BLaER1 (cell line): ENCODE data around the gene VARS2.
"Not testable (repeated sequence)": the region's sequence is repeated elsewhere in the genome, so short reads cannot be mapped to it uniquely, and the experiment has no call there.

Experiments
- H3K27ac ChIP-seq: shearing (Covaris generic); formaldehyde crosslinking; 2 replicates; pipeline ENCODE4 v1.8.1; 2022
- H3K27me3 ChIP-seq: shearing (Covaris generic); formaldehyde crosslinking; 2 replicates; pipeline ENCODE4 v1.8.1; 2022
- H3K36me3 ChIP-seq: shearing (Covaris generic); formaldehyde crosslinking; 2 replicates; pipeline ENCODE4 v1.8.1; 2022
- H3K4me1 ChIP-seq: shearing (Covaris generic); formaldehyde crosslinking; 2 replicates; pipeline ENCODE4 v1.8.1; 2022
- H3K4me2 ChIP-seq: shearing (Covaris generic); formaldehyde crosslinking; 2 replicates; pipeline ENCODE4 v1.8.1; 2022
- H3K4me3 ChIP-seq: shearing (Covaris generic); formaldehyde crosslinking; 2 replicates; pipeline ENCODE4 v1.8.1; 2022
- H3K9ac ChIP-seq: shearing (Covaris generic); formaldehyde crosslinking; 2 replicates; pipeline ENCODE4 v1.8.1; 2022
- H3K9me3 ChIP-seq: shearing (Covaris generic); formaldehyde crosslinking; 2 replicates; pipeline ENCODE4 v1.8.1; 2022
- H4K20me1 ChIP-seq: shearing (Covaris generic); formaldehyde crosslinking; 2 replicates; pipeline ENCODE4 v1.8.1; 2022
- Cebpa-rat ChIP-seq: shearing (Covaris generic); IDR thresholded peaks from 2 replicates; pipeline ENCODE4 v1.8.1; 2022

VARS2 gene

DNA sequence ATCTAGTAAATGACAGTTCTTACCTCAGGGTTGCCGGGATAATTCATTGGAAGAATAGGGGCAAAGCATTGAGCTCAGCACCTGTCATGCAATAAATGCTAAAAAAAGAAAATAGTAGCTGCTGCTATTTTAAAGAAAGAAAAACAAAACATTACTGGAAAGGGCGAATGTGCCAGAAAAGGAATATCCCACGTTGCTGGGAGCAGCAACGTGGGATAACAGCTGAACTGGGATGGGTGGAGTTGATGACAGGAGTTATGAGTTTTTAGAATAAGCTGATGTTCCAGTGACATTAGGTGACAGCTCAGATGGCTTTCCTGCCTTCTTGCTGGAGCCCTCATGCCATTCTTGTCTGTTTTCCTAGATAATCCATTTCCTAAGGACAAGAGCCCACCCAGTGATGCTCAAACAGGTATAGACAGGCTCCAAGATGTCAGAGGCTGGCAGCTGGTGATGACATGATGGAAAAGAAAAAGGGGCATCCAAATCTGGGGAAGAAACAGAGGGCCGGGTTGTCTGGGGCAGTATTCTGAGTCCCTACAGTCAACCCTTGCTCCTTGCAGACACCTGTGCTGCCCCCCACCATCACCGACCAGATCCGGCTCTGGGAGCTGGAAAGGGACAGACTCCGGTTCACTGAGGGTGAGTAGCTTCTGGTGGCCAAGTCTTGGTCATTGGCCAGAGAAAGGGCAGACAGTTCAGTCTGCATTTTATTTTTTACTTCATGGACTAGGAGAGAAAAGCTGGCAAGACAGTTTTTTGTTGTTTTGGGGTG lies 1.1 kb upstream of the VARS2 start:
- H4K20me1 ChIP-seq, result no peaks in the 10 kb centered on the region
- H3K4me3 ChIP-seq, result no peak overlapping the region
- TF ChIP-seq Cebpa-rat, result no peak
- H3K9me3 ChIP-seq, result no peaks in the 10 kb centered on the region
- peaks cover 32% of the 10 kb centered on the region for H3K4me1 ChIP-seq
- no peaks in the 10 kb centered on the region for H3K27me3 ChIP-seq
- H3K27ac ChIP-seq, result no peak overlapping the region
- H3K36me3 ChIP-seq, result peaks cover 67% of the 10 kb centered on the region
- peak overlapping the region; percentile 86; the same call in 1 of the 2 replicates for H3K9ac ChIP-seq
- H3K4me2 ChIP-seq, result peak overlapping the region; percentile 91; the same call in 1 of the 2 replicates

DNA sequence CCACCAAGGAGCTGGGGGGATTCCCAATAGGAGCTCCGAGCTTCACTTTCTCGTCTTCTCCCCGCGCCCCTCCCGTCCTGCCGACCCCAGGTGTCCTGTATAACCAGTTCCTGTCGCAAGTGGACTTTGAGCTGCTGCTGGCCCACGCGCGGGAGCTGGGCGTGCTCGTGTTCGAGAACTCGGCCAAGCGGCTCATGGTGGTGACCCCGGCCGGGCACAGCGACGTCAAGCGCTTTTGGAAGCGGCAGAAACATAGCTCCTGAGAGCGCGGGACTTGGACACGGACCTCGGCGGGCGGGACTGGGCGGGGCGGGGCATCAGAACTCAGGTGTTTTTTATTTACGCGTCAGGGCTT lies 340 bp upstream of the VARS2 start:
- Histone ChIP-seq H3K9ac (peak overlapping the region; percentile 86), H3K4me2 (peak overlapping the region; percentile 91), H4K20me1 (no peaks in the 10 kb centered on the region), H3K9me3 (no peaks in the 10 kb centered on the region), H3K4me3 (peak overlapping the region; percentile 76), H3K27me3 (no peaks in the 10 kb centered on the region), H3K4me1 (peaks cover 29% of the 10 kb centered on the region), H3K27ac (peak overlapping the region; percentile 86), H3K36me3 (peaks cover 75% of the 10 kb centered on the region)
- TF ChIP-seq Cebpa-rat, result no peak

- Histone ChIP-seq H3K9me3 (no peaks in the 10 kb centered on the region), H4K20me1 (no peaks in the 10 kb centered on the region), H3K27me3 (no peaks in the 10 kb centered on the region), H3K4me3 (peak overlapping the region; percentile 76), H3K27ac (peak overlapping the region; percentile 86), H3K4me2 (peak overlapping the region; percentile 91), H3K4me1 (peaks cover 20% of the 10 kb centered on the region), H3K9ac (peak overlapping the region; percentile 86), H3K36me3 (peaks cover 77% of the 10 kb centered on the region)
- no peak for TF ChIP-seq Cebpa-rat
These were observed 984 bp downstream of the VARS2 start for GRCh38 chr6:30914854-30915590.

- no peak overlapping the region for H3K27ac ChIP-seq
- H3K9ac ChIP-seq, result peak overlapping the region; percentile 86; the same call in 1 of the 2 replicates
- H3K27me3 ChIP-seq, result no peaks in the 10 kb centered on the region
- peak overlapping the region; percentile 91 for H3K4me2 ChIP-seq
- H3K4me1 ChIP-seq, result peaks cover 20% of the 10 kb centered on the region
- peaks cover 77% of the 10 kb centered on the region for H3K36me3 ChIP-seq
- H3K4me3 ChIP-seq, result no peak overlapping the region
- no peaks in the 10 kb centered on the region for H3K9me3 ChIP-seq
- TF ChIP-seq Cebpa-rat, result no peak
- no peaks in the 10 kb centered on the region for H4K20me1 ChIP-seq
These were observed 1.5 kb downstream of the VARS2 start for GRCh38 chr6:30915591-30915946.

DNA sequence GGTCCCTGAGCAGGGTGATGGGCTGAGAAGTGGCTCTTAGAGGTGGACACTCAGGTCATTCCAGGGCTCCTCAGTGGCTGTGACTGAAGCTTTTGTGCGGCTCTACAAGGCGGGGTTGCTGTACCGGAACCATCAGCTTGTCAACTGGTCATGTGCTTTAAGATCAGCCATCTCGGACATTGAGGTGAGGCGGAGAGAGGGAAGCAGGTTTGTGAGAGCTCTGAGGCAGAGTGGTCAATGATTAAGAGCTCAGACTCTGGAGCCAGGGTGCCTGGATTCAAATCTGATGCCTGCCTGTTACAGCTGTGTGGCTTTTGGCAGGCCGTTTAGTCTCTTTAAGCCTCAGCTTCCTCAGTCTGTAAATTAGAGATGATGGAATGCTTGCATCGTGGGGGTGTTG lies 3.0 kb downstream of the VARS2 start:
- Histone ChIP-seq H3K4me1 (peaks cover 20% of the 10 kb centered on the region), H3K27ac (no peak overlapping the region), H3K36me3 (peaks cover 78% of the 10 kb centered on the region), H3K9me3 (no peaks in the 10 kb centered on the region), H3K4me3 (no peak overlapping the region), H3K27me3 (no peaks in the 10 kb centered on the region), H3K4me2 (no peak overlapping the region), H3K9ac (peak overlapping the region; percentile 34; the same call in 1 of the 2 replicates), H4K20me1 (no peaks in the 10 kb centered on the region)
- no peak for TF ChIP-seq Cebpa-rat

- no peak overlapping the region for H3K4me3 ChIP-seq
- no peak overlapping the region for H3K27ac ChIP-seq
These were observed 3.4 kb downstream of the VARS2 start for GRCh38 chr6:30917487-30917886.

DNA sequence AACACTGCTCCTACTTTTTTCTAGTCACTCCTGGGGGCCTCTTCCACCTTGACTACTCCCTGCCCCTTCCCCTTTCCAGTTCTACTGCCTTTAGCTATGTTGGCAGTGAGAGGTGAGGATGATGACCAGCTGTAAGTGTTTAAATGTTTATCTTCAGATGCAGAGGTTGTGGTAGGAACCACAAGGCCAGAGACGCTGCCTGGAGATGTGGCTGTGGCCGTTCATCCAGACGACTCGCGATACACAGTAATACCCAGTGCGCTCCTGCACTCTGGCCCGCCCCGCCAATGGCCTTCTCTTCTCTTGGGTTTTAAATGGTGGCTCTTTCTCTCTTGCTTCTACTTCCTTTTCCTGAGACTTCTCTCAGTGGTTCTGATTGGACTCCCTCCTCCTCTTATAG lies 4.6 kb downstream of the VARS2 start:
- H4K20me1 ChIP-seq, result no peaks in the 10 kb centered on the region
- H3K9ac ChIP-seq, result no peak overlapping the region
- TF ChIP-seq Cebpa-rat, result no peak
- no peak overlapping the region for H3K4me3 ChIP-seq
- no peaks in the 10 kb centered on the region for H3K9me3 ChIP-seq
- peaks cover 17% of the 10 kb centered on the region for H3K4me1 ChIP-seq
- H3K36me3 ChIP-seq, result peaks cover 79% of the 10 kb centered on the region
- no peak overlapping the region for H3K27ac ChIP-seq
- no peaks in the 10 kb centered on the region for H3K27me3 ChIP-seq
- H3K4me2 ChIP-seq, result no peak overlapping the region

More at GRCh38 chr6:30917487-30917886, 3.4 kb downstream of the VARS2 start:
- H3K36me3 ChIP-seq, result peaks cover 78% of the 10 kb centered on the region
- TF ChIP-seq Cebpa-rat, result no peak
- H4K20me1 ChIP-seq, result no peaks in the 10 kb centered on the region
- no peaks in the 10 kb centered on the region for H3K27me3 ChIP-seq
- H3K9me3 ChIP-seq, result no peaks in the 10 kb centered on the region
- H3K4me2 ChIP-seq, result no peak overlapping the region
- H3K4me1 ChIP-seq, result peaks cover 20% of the 10 kb centered on the region
- H3K9ac ChIP-seq, result 0 out of 2 replicates have a peak overlapping the region, but pooled peaks have one; percentile 34

GRCh38 chr6:30922447-30922852 lies 8.4 kb downstream of the VARS2 start:
- peaks cover 100% of the 10 kb centered on the region for H3K36me3 ChIP-seq
- H3K9me3 ChIP-seq, result no peaks in the 10 kb centered on the region
- H3K9ac ChIP-seq, result no peak overlapping the region
- no peak overlapping the region for H3K4me3 ChIP-seq
- H3K4me1 ChIP-seq, result no peaks in the 10 kb centered on the region
- no peak overlapping the region for H3K27ac ChIP-seq
- H3K4me2 ChIP-seq, result no peak overlapping the region
- H3K27me3 ChIP-seq, result no peaks in the 10 kb centered on the region
- no peaks in the 10 kb centered on the region for H4K20me1 ChIP-seq
- TF ChIP-seq Cebpa-rat, result no peak

DNA sequence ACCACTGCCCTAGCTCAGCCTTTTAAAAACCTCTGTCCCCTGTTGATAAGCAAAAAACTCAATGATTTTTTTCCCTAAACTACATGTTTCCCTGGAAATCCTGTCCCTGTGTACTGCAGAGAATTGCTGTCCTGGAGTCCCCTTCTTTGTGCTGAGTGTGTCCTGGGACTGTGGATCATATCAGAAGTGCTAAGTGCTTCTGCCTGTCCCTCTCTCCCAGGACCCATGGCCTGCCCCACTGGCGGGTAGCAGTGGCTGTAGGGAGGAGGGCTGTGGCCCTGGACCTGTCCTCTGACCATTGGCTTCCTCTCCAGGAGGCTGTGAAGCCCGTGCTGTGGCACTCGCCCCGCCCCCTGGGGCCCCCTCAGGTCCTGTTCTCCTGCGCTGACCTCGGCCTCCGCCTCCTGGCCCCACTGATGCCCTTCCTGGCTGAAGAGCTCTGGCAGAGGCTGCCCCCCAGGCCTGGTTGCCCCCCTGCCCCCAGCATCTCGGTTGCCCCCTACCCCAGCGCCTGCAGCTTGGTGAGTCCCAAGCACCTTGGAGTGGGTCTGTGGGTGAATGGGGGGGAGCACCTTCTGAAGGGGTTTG lies 10.1 kb downstream of the VARS2 start:
- H3K4me1 ChIP-seq, H4K20me1 ChIP-seq, H3K27me3 ChIP-seq, H3K9ac ChIP-seq, H3K4me3 ChIP-seq, H3K27ac ChIP-seq, H3K4me2 ChIP-seq: not testable (repeated sequence)
- Histone ChIP-seq H3K9me3 (peaks cover 13% of the 10 kb centered on the region), H3K36me3 (peaks cover 100% of the 10 kb centered on the region)

DNA sequence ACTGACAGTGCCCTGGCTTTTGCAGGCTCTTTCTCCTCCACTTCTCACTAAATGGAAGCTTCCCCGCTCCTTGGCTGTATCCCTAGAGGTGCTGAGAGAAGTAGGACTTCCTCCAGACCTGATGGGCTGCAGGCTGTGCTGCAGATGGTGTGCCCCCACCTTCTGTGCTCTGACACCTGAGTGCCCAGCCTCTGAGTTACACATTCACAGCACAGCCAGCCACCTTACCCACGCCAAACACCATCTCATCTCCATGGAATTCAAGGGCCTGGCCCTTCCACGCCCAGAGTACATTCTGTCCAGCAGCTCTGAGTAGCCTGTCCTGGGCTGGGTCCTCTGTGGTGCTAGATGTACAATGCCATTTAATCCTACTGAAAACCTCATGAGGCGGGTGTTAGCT lies 12.6 kb downstream of the VARS2 start:
- H3K9me3 ChIP-seq, result peaks cover 13% of the 10 kb centered on the region
- H3K4me1 ChIP-seq, result no peaks in the 10 kb centered on the region
- no peaks in the 10 kb centered on the region for H4K20me1 ChIP-seq
- H3K4me2 ChIP-seq, result no peak overlapping the region
- no peak overlapping the region for H3K9ac ChIP-seq
- H3K27ac ChIP-seq, result no peak overlapping the region
- TF ChIP-seq Cebpa-rat, result no peak
- peaks cover 74% of the 10 kb centered on the region for H3K36me3 ChIP-seq
- H3K4me3 ChIP-seq, result no peak overlapping the region
- H3K27me3 ChIP-seq, result no peaks in the 10 kb centered on the region

GRCh38 chr6:30927080-30927479 lies 13.0 kb downstream of the VARS2 start:
- H3K27ac ChIP-seq, H3K27me3 ChIP-seq, H3K9ac ChIP-seq, H3K4me2 ChIP-seq, H3K4me3 ChIP-seq, H4K20me1 ChIP-seq, H3K4me1 ChIP-seq: not testable (repeated sequence)
- peaks cover 70% of the 10 kb centered on the region for H3K36me3 ChIP-seq
- H3K9me3 ChIP-seq, result peaks cover 13% of the 10 kb centered on the region
